Parathyroid adenoma (tissue), 2 donors: ENCODE results near the gene NIBAN1.

Source experiments
- H2AFZ ChIP-seq: fragments of 300-600 bp; sonication (generic); one replicate; pipeline ENCODE4 v1.7.0; 2017; ENCODE audit warnings: antibody characterized with exemption, mild to moderate bottlenecking
- H3K27ac ChIP-seq: fragments of 300-600 bp; sonication (generic); one replicate; pipeline ENCODE4 v1.7.0; 2017
- H3K27me3 ChIP-seq: fragments of 300-600 bp; sonication (generic); one replicate; pipeline ENCODE4 v1.7.0; 2017; ENCODE audit warnings: low read length; ENCODE audit not compliant: control insufficient read depth, insufficient read depth
- H3K36me3 ChIP-seq: fragments of 300-600 bp; sonication (generic); one replicate; pipeline ENCODE4 v1.7.0; 2017; ENCODE audit warnings: low read length; ENCODE audit not compliant: control insufficient read depth, insufficient read depth
- H3K4me1 ChIP-seq: fragments of 300-600 bp; sonication (generic); one replicate; pipeline ENCODE4 v1.7.0; 2017; ENCODE audit warnings: control low read depth
- H3K4me2 ChIP-seq: fragments of 300-600 bp; sonication (generic); one replicate; pipeline ENCODE4 v1.7.0; 2017; ENCODE audit warnings: low read length
- H3K4me3 ChIP-seq: fragments of 300-600 bp; sonication (generic); one replicate; pipeline ENCODE4 v1.7.0; 2017; ENCODE audit warnings: low read depth, low read length
- H3K79me2 ChIP-seq: fragments of 300-600 bp; sonication (generic); one replicate; pipeline ENCODE4 v1.7.0; 2017; ENCODE audit warnings: control low read depth
- H3K9ac ChIP-seq: fragments of 300-600 bp; sonication (generic); one replicate; pipeline ENCODE4 v1.7.0; 2017; ENCODE audit warnings: mild to moderate bottlenecking
- H3K9me3 ChIP-seq: fragments of 300-600 bp; sonication (generic); one replicate; pipeline ENCODE4 v1.7.0; 2017; ENCODE audit warnings: low read length; ENCODE audit not compliant: control insufficient read depth
- TF ChIP-seq, protein P1 (sequence below): fragments of 300-600 bp; sonication (generic); IDR thresholded peaks from one replicate; pipeline ENCODE4 v1.7.0; 2017; ENCODE audit warnings: antibody characterized with exemption, mild to moderate bottlenecking
- donor health status: primary hyperparathyroidism.

The NIBAN1 gene

GRCh38 chr1:184994301-184994700, 20.0 kb upstream of the NIBAN1 start:
- Histone ChIP-seq H3K9me3 (no peaks in the 10 kb centered on the region), H3K36me3 (no peaks in the 10 kb centered on the region), H3K9ac (no peak overlapping the region), H2AFZ (no peak overlapping the region), H3K79me2 (no peaks in the 10 kb centered on the region), H3K27me3 (no peaks in the 10 kb centered on the region), H3K27ac (no peak overlapping the region), H3K4me1 (no peaks in the 10 kb centered on the region), H3K4me3 (no peak overlapping the region), H3K4me2 (no peak overlapping the region)
- TF ChIP-seq, protein P1, sequence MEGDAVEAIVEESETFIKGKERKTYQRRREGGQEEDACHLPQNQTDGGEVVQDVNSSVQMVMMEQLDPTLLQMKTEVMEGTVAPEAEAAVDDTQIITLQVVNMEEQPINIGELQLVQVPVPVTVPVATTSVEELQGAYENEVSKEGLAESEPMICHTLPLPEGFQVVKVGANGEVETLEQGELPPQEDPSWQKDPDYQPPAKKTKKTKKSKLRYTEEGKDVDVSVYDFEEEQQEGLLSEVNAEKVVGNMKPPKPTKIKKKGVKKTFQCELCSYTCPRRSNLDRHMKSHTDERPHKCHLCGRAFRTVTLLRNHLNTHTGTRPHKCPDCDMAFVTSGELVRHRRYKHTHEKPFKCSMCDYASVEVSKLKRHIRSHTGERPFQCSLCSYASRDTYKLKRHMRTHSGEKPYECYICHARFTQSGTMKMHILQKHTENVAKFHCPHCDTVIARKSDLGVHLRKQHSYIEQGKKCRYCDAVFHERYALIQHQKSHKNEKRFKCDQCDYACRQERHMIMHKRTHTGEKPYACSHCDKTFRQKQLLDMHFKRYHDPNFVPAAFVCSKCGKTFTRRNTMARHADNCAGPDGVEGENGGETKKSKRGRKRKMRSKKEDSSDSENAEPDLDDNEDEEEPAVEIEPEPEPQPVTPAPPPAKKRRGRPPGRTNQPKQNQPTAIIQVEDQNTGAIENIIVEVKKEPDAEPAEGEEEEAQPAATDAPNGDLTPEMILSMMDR = no peak

DNA sequence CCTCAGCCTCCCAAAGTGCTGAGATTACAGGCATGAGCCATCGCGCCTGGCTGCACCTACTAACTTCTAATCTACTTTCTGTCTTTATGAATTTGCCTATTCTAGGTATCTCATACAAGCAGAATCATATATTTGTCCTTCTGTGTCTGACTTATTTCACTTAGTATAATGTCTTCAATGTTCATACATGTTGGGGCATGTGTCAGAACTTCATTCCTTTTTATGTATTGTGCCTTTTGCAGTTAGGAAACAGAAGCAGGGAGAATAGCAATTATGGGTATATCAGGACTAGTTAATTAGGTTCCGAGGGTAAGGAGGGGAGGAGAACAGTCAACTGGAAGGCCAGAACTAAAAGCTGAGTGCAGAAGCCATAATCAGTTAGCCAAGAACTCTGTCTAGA, 18.0 kb upstream of the NIBAN1 start:
- no peaks in the 10 kb centered on the region for H3K36me3 ChIP-seq
- H3K4me2 ChIP-seq = no peak overlapping the region
- TF ChIP-seq, protein P1 = no peak
- H3K27ac ChIP-seq = no peak overlapping the region
- H3K9ac ChIP-seq = no peak overlapping the region
- H3K9me3 ChIP-seq = no peaks in the 10 kb centered on the region
- no peaks in the 10 kb centered on the region for H3K79me2 ChIP-seq
- H3K4me3 ChIP-seq = no peak overlapping the region
- H2AFZ ChIP-seq = no peak overlapping the region
- no peaks in the 10 kb centered on the region for H3K27me3 ChIP-seq
- no peaks in the 10 kb centered on the region for H3K4me1 ChIP-seq

GRCh38 chr1:184990204-184990603, 15.9 kb upstream of the NIBAN1 start:
- H3K9me3 ChIP-seq = no peaks in the 10 kb centered on the region
- no peak overlapping the region for H2AFZ ChIP-seq
- H3K79me2 ChIP-seq = no peaks in the 10 kb centered on the region
- no peaks in the 10 kb centered on the region for H3K36me3 ChIP-seq
- no peak overlapping the region for H3K4me3 ChIP-seq
- no peak overlapping the region for H3K9ac ChIP-seq
- TF ChIP-seq, protein P1 = no peak
- H3K27me3 ChIP-seq = no peaks in the 10 kb centered on the region
- H3K27ac ChIP-seq = no peak overlapping the region
- no peaks in the 10 kb centered on the region for H3K4me1 ChIP-seq
- no peak overlapping the region for H3K4me2 ChIP-seq

- Histone ChIP-seq H3K36me3 (no peaks in the 10 kb centered on the region), H2AFZ (no peak overlapping the region), H3K9ac (no peak overlapping the region), H3K9me3 (no peaks in the 10 kb centered on the region), H3K4me1 (no peaks in the 10 kb centered on the region), H3K27ac (no peak overlapping the region), H3K79me2 (no peaks in the 10 kb centered on the region), H3K4me2 (no peak overlapping the region), H3K27me3 (no peaks in the 10 kb centered on the region), H3K4me3 (no peak overlapping the region)
- TF ChIP-seq, protein P1 = no peak
Measured at GRCh38 chr1:184988506-184988905, 14.2 kb upstream of the NIBAN1 start.

- H3K9me3 ChIP-seq = no peaks in the 10 kb centered on the region
- H2AFZ ChIP-seq = no peak overlapping the region
- H3K9ac ChIP-seq = no peak overlapping the region
- no peaks in the 10 kb centered on the region for H3K27me3 ChIP-seq
- no peak overlapping the region for H3K4me2 ChIP-seq
- TF ChIP-seq, protein P1 = no peak
- no peak overlapping the region for H3K4me3 ChIP-seq
- H3K36me3 ChIP-seq = no peaks in the 10 kb centered on the region
- no peaks in the 10 kb centered on the region for H3K79me2 ChIP-seq
- no peak overlapping the region for H3K27ac ChIP-seq
- H3K4me1 ChIP-seq = no peaks in the 10 kb centered on the region
Measured at GRCh38 chr1:184987696-184988095, 13.4 kb upstream of the NIBAN1 start.
